ENCODE data around the gene ITGB7.
"Not testable (repeated sequence)": the region's sequence is repeated elsewhere in the genome, so short reads cannot be mapped to it uniquely, and the experiment has no call there.

The ITGB7 gene

DNA sequence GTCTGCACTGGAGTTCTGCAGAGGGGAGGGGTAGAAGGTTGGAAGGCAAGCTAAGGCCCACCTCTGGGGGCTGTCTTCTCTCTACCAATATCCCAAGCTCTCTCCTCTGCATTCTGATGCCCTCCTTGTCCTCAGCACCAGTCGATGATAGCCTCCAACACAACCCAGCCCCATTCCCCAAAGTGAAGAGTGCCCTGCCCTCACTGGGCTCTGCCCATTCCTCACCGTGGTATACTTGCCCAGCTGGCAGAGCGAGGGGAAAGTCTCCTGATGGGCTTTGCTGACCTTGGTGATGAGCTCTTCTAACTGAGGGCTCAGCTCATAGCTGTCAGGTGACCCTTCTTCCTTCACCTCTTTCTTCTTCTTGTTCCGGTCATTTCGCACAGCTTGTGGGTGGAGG, 7.2 kb upstream of the ITGB7 start:
- DNase-seq (ENCODE audit: low read depth): no peak

GRCh38 chr12:53213348-53213747, 6.3 kb upstream of the ITGB7 start:
- Histone ChIP-seq H3K27me3 (replicated peaks; ENCODE audit: control insufficient read depth, insufficient read depth, low read length) (no peaks in the 10 kb centered on the region), H3K4me1 (ENCODE audit: control insufficient read depth, insufficient read depth, low read length) (peaks cover 28% of the 10 kb centered on the region), H3K9ac (ENCODE audit: low read length) (peak overlapping the region; percentile 23), H3K36me3 (ENCODE audit: control insufficient read depth, insufficient read depth, low read length, severe bottlenecking) (peaks cover 43% of the 10 kb centered on the region), H3K4me3 (ENCODE audit: low read length) (no peak overlapping the region), H3K9me3 (ENCODE audit: control insufficient read depth, low read length) (no peaks in the 10 kb centered on the region)
- DNase-seq (ENCODE audit: low read depth): peak; percentile 87

More for the DNA sequence above, 7.2 kb upstream of the ITGB7 start:
- no peak overlapping the region for H3K9ac ChIP-seq (ENCODE audit: low read length)
- H3K36me3 ChIP-seq (ENCODE audit: control insufficient read depth, insufficient read depth, low read length, severe bottlenecking): peaks cover 43% of the 10 kb centered on the region
- H3K9me3 ChIP-seq (ENCODE audit: control insufficient read depth, low read length): no peaks in the 10 kb centered on the region
- no peaks in the 10 kb centered on the region for H3K27me3 ChIP-seq (replicated peaks; ENCODE audit: control insufficient read depth, insufficient read depth, low read length)
- no peak overlapping the region for H3K4me3 ChIP-seq (ENCODE audit: low read length)
- peaks cover 21% of the 10 kb centered on the region for H3K4me1 ChIP-seq (ENCODE audit: control insufficient read depth, insufficient read depth, low read length)

- Histone ChIP-seq H3K27me3 (replicated peaks; ENCODE audit: control insufficient read depth, insufficient read depth, low read length) (no peaks in the 10 kb centered on the region), H3K9ac (ENCODE audit: low read length) (peak overlapping the region; percentile 23), H3K4me1 (ENCODE audit: control insufficient read depth, insufficient read depth, low read length) (peaks cover 28% of the 10 kb centered on the region), H3K36me3 (ENCODE audit: control insufficient read depth, insufficient read depth, low read length, severe bottlenecking) (peaks cover 43% of the 10 kb centered on the region), H3K4me3 (ENCODE audit: low read length) (no peak overlapping the region), H3K9me3 (ENCODE audit: control insufficient read depth, low read length) (no peaks in the 10 kb centered on the region)
- no peak for DNase-seq (ENCODE audit: low read depth)
Measured at GRCh38 chr12:53212931-53213330, 5.9 kb upstream of the ITGB7 start.

GRCh38 chr12:53211476-53212381, 4.7 kb upstream of the ITGB7 start:
- no peaks in the 10 kb centered on the region for H3K9me3 ChIP-seq (ENCODE audit: control insufficient read depth, low read length)
- peaks cover 43% of the 10 kb centered on the region for H3K36me3 ChIP-seq (ENCODE audit: control insufficient read depth, insufficient read depth, low read length, severe bottlenecking)
- H3K4me1 ChIP-seq (ENCODE audit: control insufficient read depth, insufficient read depth, low read length): peaks cover 21% of the 10 kb centered on the region
- H3K4me3 ChIP-seq (ENCODE audit: low read length): no peak overlapping the region
- H3K27me3 ChIP-seq (replicated peaks; ENCODE audit: control insufficient read depth, insufficient read depth, low read length): no peaks in the 10 kb centered on the region
- no peak overlapping the region for H3K9ac ChIP-seq (ENCODE audit: low read length)
- DNase-seq (ENCODE audit: low read depth): no peak

DNA sequence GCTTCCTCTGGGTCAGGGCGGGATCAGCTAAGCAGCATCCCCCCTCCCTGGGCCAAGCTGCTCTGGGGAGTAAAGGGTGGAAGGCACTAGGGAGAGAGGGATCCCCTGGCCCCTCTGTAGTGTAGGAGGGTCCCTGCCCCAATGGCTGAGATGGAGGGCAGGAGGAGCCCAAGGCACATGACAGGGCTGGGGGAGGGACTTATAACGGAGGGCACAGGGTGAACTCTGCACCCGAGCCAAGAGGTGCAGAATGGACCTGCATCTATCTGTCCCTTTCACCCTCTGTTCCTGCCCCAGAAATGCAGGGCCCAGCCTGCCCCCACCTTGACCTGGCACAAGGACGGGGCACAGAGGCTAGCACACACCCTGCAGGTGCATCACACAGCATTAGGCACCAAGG, 3.8 kb upstream of the ITGB7 start:
- Histone ChIP-seq H3K4me3 (ENCODE audit: low read length) (no peak overlapping the region), H3K4me1 (ENCODE audit: control insufficient read depth, insufficient read depth, low read length) (peaks cover 28% of the 10 kb centered on the region), H3K9ac (ENCODE audit: low read length) (no peak overlapping the region), H3K9me3 (ENCODE audit: control insufficient read depth, low read length) (no peaks in the 10 kb centered on the region), H3K27me3 (replicated peaks; ENCODE audit: control insufficient read depth, insufficient read depth, low read length) (no peaks in the 10 kb centered on the region), H3K36me3 (ENCODE audit: control insufficient read depth, insufficient read depth, low read length, severe bottlenecking) (peaks cover 43% of the 10 kb centered on the region)
- no peak for DNase-seq (ENCODE audit: low read depth)

DNA sequence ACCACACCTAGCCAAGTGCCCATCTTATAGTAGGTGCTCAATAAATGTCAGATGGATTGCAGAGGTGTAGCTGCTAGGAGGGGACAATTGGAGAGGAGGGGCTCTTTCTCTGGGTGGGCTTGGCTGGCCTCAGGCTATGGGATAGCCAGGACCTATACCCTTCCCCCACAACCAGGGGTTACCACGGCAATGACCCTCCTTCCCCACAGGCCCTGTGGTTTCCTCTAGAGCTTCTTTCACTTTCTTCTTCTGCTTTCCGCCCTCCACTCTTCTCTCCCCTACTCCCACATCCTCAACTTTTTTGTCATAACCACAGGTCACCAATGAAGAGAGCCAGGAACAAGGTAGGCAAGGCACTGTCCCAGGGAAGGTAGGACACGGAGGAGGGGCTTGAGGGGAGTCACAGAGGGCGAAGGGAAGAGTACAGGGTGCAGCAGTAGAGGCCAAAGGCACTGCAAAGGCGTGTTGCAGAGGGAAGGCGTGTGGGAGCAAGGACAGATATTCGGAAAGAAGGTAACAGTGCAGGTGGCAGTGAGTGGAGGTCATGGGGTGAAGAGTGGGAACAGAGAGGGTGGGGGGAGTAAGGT, 1.9 kb upstream of the ITGB7 start:
- H3K9me3 ChIP-seq (ENCODE audit: control insufficient read depth, low read length): no peaks in the 10 kb centered on the region
- DNase-seq (ENCODE audit: low read depth): no peak
- H3K4me1 ChIP-seq (ENCODE audit: control insufficient read depth, insufficient read depth, low read length): peaks cover 36% of the 10 kb centered on the region

DNA sequence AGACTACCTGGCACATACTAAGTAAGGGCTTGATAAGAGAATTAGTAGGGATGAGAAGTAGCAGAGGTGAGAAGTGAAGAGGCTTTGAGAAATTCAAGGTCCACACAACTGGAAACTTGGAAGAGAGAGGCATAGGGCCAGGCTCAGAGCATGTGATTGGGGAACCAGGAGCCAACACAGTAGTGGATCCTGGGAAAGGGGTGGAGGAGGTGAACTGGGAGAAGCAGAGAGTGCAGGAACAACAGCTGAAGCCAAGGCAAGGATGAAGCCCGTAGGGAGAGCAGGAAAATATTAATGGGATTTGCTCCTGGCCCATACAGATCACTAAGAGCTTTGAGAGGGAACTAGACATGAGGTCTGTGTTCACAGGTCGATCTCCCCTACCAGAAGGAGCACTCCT, 1.4 kb upstream of the ITGB7 start:
- no peak overlapping the region for H3K4me3 ChIP-seq (ENCODE audit: low read length)
- peaks cover 36% of the 10 kb centered on the region for H3K4me1 ChIP-seq (ENCODE audit: control insufficient read depth, insufficient read depth, low read length)
- H3K9me3 ChIP-seq (ENCODE audit: control insufficient read depth, low read length): no peaks in the 10 kb centered on the region
- DNase-seq (ENCODE audit: low read depth): no peak
- no peaks in the 10 kb centered on the region for H3K27me3 ChIP-seq (replicated peaks; ENCODE audit: control insufficient read depth, insufficient read depth, low read length)
- peaks cover 27% of the 10 kb centered on the region for H3K36me3 ChIP-seq (ENCODE audit: control insufficient read depth, insufficient read depth, low read length, severe bottlenecking)
- H3K9ac ChIP-seq (ENCODE audit: low read length): no peak overlapping the region

More for the DNA sequence above, 1.9 kb upstream of the ITGB7 start:
- Histone ChIP-seq H3K27me3 (replicated peaks; ENCODE audit: control insufficient read depth, insufficient read depth, low read length) (no peaks in the 10 kb centered on the region), H3K9ac (ENCODE audit: low read length) (peak overlapping the region; percentile 16), H3K36me3 (ENCODE audit: control insufficient read depth, insufficient read depth, low read length, severe bottlenecking) (peaks cover 31% of the 10 kb centered on the region), H3K4me3 (ENCODE audit: low read length) (no peak overlapping the region)

DNA sequence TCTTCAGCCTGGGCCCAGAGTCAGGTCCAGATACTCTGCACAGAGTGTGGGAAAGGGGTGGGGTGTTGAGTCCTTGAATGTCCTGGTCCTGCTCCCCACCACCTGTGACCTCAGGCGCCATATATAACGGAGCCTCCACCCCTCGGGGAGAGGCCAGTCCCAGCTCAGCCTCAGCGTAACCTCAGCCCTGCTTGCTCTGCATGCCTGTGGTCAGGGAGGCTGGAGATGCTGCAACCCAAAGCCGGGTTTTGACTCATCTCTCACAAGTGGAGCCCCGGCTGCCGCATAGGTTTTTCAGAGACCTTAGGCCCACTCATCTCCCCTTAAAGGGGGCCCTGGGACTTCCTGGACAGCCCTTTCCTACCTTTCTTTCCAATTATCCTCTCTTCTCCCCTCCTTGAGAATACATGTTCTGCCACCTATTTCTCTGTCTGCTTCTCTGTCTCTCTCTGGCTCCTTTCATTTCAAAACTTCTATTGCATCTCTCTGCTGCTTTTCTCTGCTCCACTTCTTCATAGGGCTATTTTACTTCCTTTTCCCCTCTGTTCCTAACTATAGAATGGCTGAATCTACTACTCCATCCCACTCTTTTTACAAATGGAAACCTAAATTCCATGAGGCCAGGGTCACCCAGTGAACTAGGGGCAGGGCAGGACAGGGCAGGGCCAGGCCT, 1.2 kb downstream of the ITGB7 start:
- Histone ChIP-seq H3K9ac (ENCODE audit: low read length) (peak overlapping the region; percentile 74), H3K27me3 (replicated peaks; ENCODE audit: control insufficient read depth, insufficient read depth, low read length) (no peaks in the 10 kb centered on the region), H3K36me3 (ENCODE audit: control insufficient read depth, insufficient read depth, low read length, severe bottlenecking) (peaks cover 4% of the 10 kb centered on the region), H3K4me3 (ENCODE audit: low read length) (no peak overlapping the region), H3K9me3 (ENCODE audit: control insufficient read depth, low read length) (no peaks in the 10 kb centered on the region), H3K4me1 (ENCODE audit: control insufficient read depth, insufficient read depth, low read length) (peaks cover 42% of the 10 kb centered on the region)
- DNase-seq (ENCODE audit: low read depth): peak; percentile 95

GRCh38 chr12:53204351-53204750, 2.7 kb downstream of the ITGB7 start:
- Histone ChIP-seq H3K4me3 (ENCODE audit: low read length) (no peak overlapping the region), H3K9ac (ENCODE audit: low read length) (no peak overlapping the region), H3K27me3 (replicated peaks; ENCODE audit: control insufficient read depth, insufficient read depth, low read length) (no peaks in the 10 kb centered on the region), H3K9me3 (ENCODE audit: control insufficient read depth, low read length) (no peaks in the 10 kb centered on the region), H3K4me1 (ENCODE audit: control insufficient read depth, insufficient read depth, low read length) (peaks cover 47% of the 10 kb centered on the region), H3K36me3 (ENCODE audit: control insufficient read depth, insufficient read depth, low read length, severe bottlenecking) (no peaks in the 10 kb centered on the region)
- DNase-seq (ENCODE audit: low read depth): no peak

DNA sequence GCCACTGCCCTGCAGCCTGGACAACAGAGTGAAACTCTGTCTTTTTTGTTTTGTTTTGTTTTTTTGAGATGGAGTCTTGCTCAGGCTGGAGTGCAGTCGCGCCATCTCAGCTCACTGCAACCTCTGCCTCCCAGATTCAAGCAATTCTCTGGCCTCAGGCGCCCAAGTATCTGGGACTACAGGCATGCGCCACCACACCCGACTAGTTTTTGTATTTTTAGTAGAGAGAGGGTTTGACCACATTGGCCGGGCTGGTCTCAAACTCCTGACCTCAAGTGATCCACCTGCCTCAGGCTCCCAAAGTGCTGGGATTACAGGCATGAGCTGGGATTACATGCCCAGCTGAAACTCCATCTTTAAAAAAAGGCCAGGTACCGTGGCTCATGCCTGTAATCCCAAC, 4.7 kb downstream of the ITGB7 start:
- H3K9me3 ChIP-seq (ENCODE audit: control insufficient read depth, low read length); H3K9ac ChIP-seq (ENCODE audit: low read length); DNase-seq (ENCODE audit: low read depth); H3K27me3 ChIP-seq (replicated peaks; ENCODE audit: control insufficient read depth, insufficient read depth, low read length); H3K4me3 ChIP-seq (ENCODE audit: low read length); H3K36me3 ChIP-seq (ENCODE audit: control insufficient read depth, insufficient read depth, low read length, severe bottlenecking): not testable (repeated sequence)
- H3K4me1 ChIP-seq (ENCODE audit: control insufficient read depth, insufficient read depth, low read length): peaks cover 35% of the 10 kb centered on the region

GRCh38 chr12:53201639-53202038, 5.4 kb downstream of the ITGB7 start:
- Histone ChIP-seq H3K9ac (ENCODE audit: low read length) (no peak overlapping the region), H3K4me3 (ENCODE audit: low read length) (no peak overlapping the region), H3K36me3 (ENCODE audit: control insufficient read depth, insufficient read depth, low read length, severe bottlenecking) (no peaks in the 10 kb centered on the region), H3K4me1 (ENCODE audit: control insufficient read depth, insufficient read depth, low read length) (peaks cover 30% of the 10 kb centered on the region), H3K9me3 (ENCODE audit: control insufficient read depth, low read length) (no peaks in the 10 kb centered on the region), H3K27me3 (replicated peaks; ENCODE audit: control insufficient read depth, insufficient read depth, low read length) (no peaks in the 10 kb centered on the region)
- no peak for DNase-seq (ENCODE audit: low read depth)

Data from adipocyte (in vitro differentiated cells).